ENCODE measurements around the gene CWF19L1. TPM values are rescaled to one million over a fixed set of nuclear protein-coding genes. Genes with fewer than 3 reads are reported as not detected.
A peak's percentile ranks its signal among the peaks of the same experiment; 100 is the strongest.

The CWF19L1 gene
- polyA plus RNA-seq, 2 of the 4 experiments (the other 2 are of a cell fraction): 24.7 to 30.2 TPM

- H3K4me2 ChIP-seq: peak overlapping the region; percentile 74
- DNase-seq (ENCODE audit: low read depth in 1 of 2, low spot score in 1 of 2) (no peak), FAIRE-seq (no peak), ATAC-seq (no peak; a peak in 1 of 6 replicates)
- ChIA-PET POLR2A (no interaction called here), CTCF (interaction anchor here (0.6 to 1.3 kb wide), 3 partner anchors 28 to 371 kb away, joined by 3 to 4 read pairs (median 3); no protein-coding TSS in a partner anchor)
- peak overlapping the region; percentile 88 to 93 for H3K27ac ChIP-seq
- no peaks in the 10 kb centered on the region for H3K9me3 ChIP-seq
- 57% methylated on average over 21 of the region's 21 CpGs for WGBS (ENCODE audit: missing lambda C conversion rate)
- TF ChIP-seq JUN (IDR thresholded peaks at IDR 0.05) (peak in 1 of 2 experiments; percentile 10; a peak in 1 of 5 replicates), HES2 (IDR thresholded peaks at IDR 0.05) (no peak)
- peaks cover 14% of the 10 kb centered on the region; the same call in 2 of the 3 replicates for H3K4me1 ChIP-seq
- H3K4me3 ChIP-seq: peak overlapping the region; percentile 91
Observed at GRCh38 chr10:100229819-100230422, 37.5 kb downstream of the CWF19L1 start.

- FAIRE-seq (peak; percentile 28), ATAC-seq (no peak), DNase-seq (ENCODE audit: low read depth in 1 of 2, low spot score in 1 of 2) (no peak)
- H3K27ac ChIP-seq: no peak overlapping the region
- POLR2A ChIA-PET: no interaction called here
- H3K9me3 ChIP-seq: no peaks in the 10 kb centered on the region
- no peak overlapping the region for H3K4me3 ChIP-seq
- H3K4me1 ChIP-seq: peaks cover 10% of the 10 kb centered on the region; the same call in 2 of the 3 replicates
- H3K4me2 ChIP-seq: no peak overlapping the region
- CTCF ChIA-PET: interaction anchor here (0.9 to 1.2 kb wide), 3 partner anchors 17 to 378 kb away, joined by 4 to 8 read pairs (median 4); no protein-coding TSS in a partner anchor
- TF ChIP-seq RFX5 (IDR thresholded peaks at IDR 0.05) (no peak), POLR2A (IDR thresholded peaks at IDR 0.05; ENCODE audit: low read length) (no peak), SREBF2 (IDR thresholded peaks at IDR 0.05) (no peak), TFCP2L1 (CRISPR knock-in tag; IDR thresholded peaks at IDR 0.05) (no peak), MYC (IDR thresholded peaks at IDR 0.05; ENCODE audit: borderline replicate concordance, low read length) (no peak), ZFP36 (IDR thresholded peaks at IDR 0.05; ENCODE audit: borderline replicate concordance, partially characterized antibody) (no peak), CBX8 (IDR thresholded peaks at IDR 0.05) (no peak), FOSL2 (IDR thresholded peaks at IDR 0.05) (no peak), FOSL2 (CRISPR knock-in tag; IDR thresholded peaks at IDR 0.05) (no peak), NR3C1 (IDR thresholded peaks at IDR 0.05) (no peak), HDAC2 (IDR thresholded peaks at IDR 0.05) (no peak), MAX (IDR thresholded peaks at IDR 0.05) (no peak), GATA3 (IDR thresholded peaks at IDR 0.05; ENCODE audit: borderline replicate concordance) (no peak), BCL3 (IDR thresholded peaks at IDR 0.05) (no peak)
- WGBS (ENCODE audit: missing lambda C conversion rate): 81% methylated on average over 5 of the region's 5 CpGs
Observed at GRCh38 chr10:100223879-100224278, 43.6 kb downstream of the CWF19L1 start.

GRCh38 chr10:100222529-100222928, 44.9 kb downstream of the CWF19L1 start:
- no peak for ATAC-seq
- CTCF ChIA-PET: no interaction called here
- H3K4me3 ChIP-seq: no peak overlapping the region
- H3K9me3 ChIP-seq: no peaks in the 10 kb centered on the region
- peaks cover 1% of the 10 kb centered on the region; the same call in 1 of the 3 replicates for H3K4me1 ChIP-seq
- TF ChIP-seq NR3C1 (IDR thresholded peaks at IDR 0.05): no peak
- TF ChIP-seq GATA3 (IDR thresholded peaks at IDR 0.05; ENCODE audit: borderline replicate concordance): no peak
- TF ChIP-seq FOSB (CRISPR knock-in tag; IDR thresholded peaks at IDR 0.05): no peak
- TF ChIP-seq SMC3 (IDR thresholded peaks at IDR 0.05): no peak
- TF ChIP-seq EHF (CRISPR knock-in tag; IDR thresholded peaks at IDR 0.05): no peak
- no peak for TF ChIP-seq NFE2L2 (conservative IDR thresholded peaks at IDR 0.05; ENCODE audit: low read length)
- no peak for TF ChIP-seq REST (IDR thresholded peaks at IDR 0.05)
- no peak for TF ChIP-seq HOXB5 (CRISPR knock-in tag; IDR thresholded peaks at IDR 0.05)
- H3K4me2 ChIP-seq: no peak overlapping the region
- 89% methylated on average over 2 of the region's 2 CpGs for WGBS (ENCODE audit: missing lambda C conversion rate)
- no peak for DNase-seq (ENCODE audit: low read depth in 1 of 2, low spot score in 1 of 2)
- POLR2A ChIA-PET: no interaction called here
- no peak for FAIRE-seq
- no peak overlapping the region for H3K27ac ChIP-seq

All from A549 (cell line).